Measurements from ENCODE around the gene TNIP2.

TNIP2 gene

GRCh38 chr4:2799971-2800690 lies 44.0 kb upstream of the TNIP2 start:
- Histone ChIP-seq H3K27me3 (ENCODE audit: insufficient read depth, low read depth) (no peaks in the 10 kb centered on the region), H3K4me2 (no peak overlapping the region), H3K9ac (no peak overlapping the region), H3K4me3 (IDR thresholded peaks at IDR 0.05; ENCODE audit: insufficient read depth, low read depth, low read length) (no peak overlapping the region), H2AFZ (ENCODE audit: low read depth) (no peak overlapping the region), H4K20me1 (ENCODE audit: insufficient read depth) (no peaks in the 10 kb centered on the region), H3K79me2 (ENCODE audit: insufficient read depth, low read depth) (no peaks in the 10 kb centered on the region), H3K4me1 (ENCODE audit: low read depth, poor library complexity, severe bottlenecking) (no peaks in the 10 kb centered on the region), H3K27ac (no peak overlapping the region), H3K36me3 (ENCODE audit: insufficient read depth) (no peaks in the 10 kb centered on the region)
- TF ChIP-seq CTCF (conservative IDR thresholded peaks at IDR 0.05; ENCODE audit: low read depth, low read length) = no peak

DNA sequence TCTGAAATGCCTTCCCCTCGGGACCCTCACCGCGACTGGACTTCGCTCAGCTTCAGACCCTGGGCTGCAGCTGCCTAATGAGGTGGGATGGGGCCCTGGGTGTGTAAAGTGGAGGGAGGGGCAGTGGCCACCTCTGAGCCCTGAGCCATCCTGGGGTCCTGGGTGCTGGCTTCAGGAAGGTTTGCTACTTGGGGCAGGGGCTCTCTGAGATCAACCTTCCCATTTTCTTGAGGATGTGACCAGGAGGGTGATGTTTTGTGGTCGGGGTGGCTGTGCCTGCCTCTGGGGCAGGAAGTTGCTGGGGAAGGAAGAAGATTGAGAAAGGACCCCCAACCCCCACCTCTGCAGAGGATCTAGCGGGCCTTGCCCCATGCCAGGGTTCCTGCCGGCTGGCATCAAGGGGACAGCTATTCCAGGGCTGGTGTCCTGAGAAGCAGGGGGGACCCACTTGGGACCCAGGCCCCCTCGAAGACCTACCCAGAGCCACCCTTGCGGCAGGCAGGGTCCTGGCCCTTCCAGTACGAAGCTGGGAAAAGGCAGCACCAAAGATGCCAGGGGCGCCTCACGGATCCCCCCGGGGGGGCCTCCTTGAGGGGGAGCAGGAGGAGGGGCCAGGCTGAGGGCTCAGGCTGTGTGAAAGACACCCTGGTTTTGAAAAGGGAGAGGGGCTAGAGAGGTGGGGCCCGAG lies 43.2 kb upstream of the TNIP2 start:
- H3K4me3 ChIP-seq (IDR thresholded peaks at IDR 0.05; ENCODE audit: insufficient read depth, low read depth, low read length) = no peak overlapping the region
- no peak overlapping the region for H3K4me2 ChIP-seq
- H3K9ac ChIP-seq = no peak overlapping the region
- no peaks in the 10 kb centered on the region for H3K4me1 ChIP-seq (ENCODE audit: low read depth, poor library complexity, severe bottlenecking)
- H3K36me3 ChIP-seq (ENCODE audit: insufficient read depth) = no peaks in the 10 kb centered on the region
- no peak overlapping the region for H2AFZ ChIP-seq (ENCODE audit: low read depth)
- H4K20me1 ChIP-seq (ENCODE audit: insufficient read depth) = no peaks in the 10 kb centered on the region
- H3K27me3 ChIP-seq (ENCODE audit: insufficient read depth, low read depth) = no peaks in the 10 kb centered on the region
- no peak overlapping the region for H3K27ac ChIP-seq
- no peaks in the 10 kb centered on the region for H3K79me2 ChIP-seq (ENCODE audit: insufficient read depth, low read depth)
- no peak for TF ChIP-seq CTCF (conservative IDR thresholded peaks at IDR 0.05; ENCODE audit: low read depth, low read length)

GRCh38 chr4:2798399-2799223 lies 42.5 kb upstream of the TNIP2 start:
- Histone ChIP-seq H3K27me3 (ENCODE audit: insufficient read depth, low read depth) (no peaks in the 10 kb centered on the region), H2AFZ (ENCODE audit: low read depth) (no peak overlapping the region), H3K36me3 (ENCODE audit: insufficient read depth) (no peaks in the 10 kb centered on the region), H3K4me1 (ENCODE audit: low read depth, poor library complexity, severe bottlenecking) (no peaks in the 10 kb centered on the region), H3K4me3 (IDR thresholded peaks at IDR 0.05; ENCODE audit: insufficient read depth, low read depth, low read length) (no peak overlapping the region), H4K20me1 (ENCODE audit: insufficient read depth) (no peaks in the 10 kb centered on the region), H3K4me2 (no peak overlapping the region), H3K27ac (no peak overlapping the region), H3K79me2 (ENCODE audit: insufficient read depth, low read depth) (no peaks in the 10 kb centered on the region), H3K9ac (no peak overlapping the region)
- no peak for TF ChIP-seq CTCF (conservative IDR thresholded peaks at IDR 0.05; ENCODE audit: low read depth, low read length)

DNA sequence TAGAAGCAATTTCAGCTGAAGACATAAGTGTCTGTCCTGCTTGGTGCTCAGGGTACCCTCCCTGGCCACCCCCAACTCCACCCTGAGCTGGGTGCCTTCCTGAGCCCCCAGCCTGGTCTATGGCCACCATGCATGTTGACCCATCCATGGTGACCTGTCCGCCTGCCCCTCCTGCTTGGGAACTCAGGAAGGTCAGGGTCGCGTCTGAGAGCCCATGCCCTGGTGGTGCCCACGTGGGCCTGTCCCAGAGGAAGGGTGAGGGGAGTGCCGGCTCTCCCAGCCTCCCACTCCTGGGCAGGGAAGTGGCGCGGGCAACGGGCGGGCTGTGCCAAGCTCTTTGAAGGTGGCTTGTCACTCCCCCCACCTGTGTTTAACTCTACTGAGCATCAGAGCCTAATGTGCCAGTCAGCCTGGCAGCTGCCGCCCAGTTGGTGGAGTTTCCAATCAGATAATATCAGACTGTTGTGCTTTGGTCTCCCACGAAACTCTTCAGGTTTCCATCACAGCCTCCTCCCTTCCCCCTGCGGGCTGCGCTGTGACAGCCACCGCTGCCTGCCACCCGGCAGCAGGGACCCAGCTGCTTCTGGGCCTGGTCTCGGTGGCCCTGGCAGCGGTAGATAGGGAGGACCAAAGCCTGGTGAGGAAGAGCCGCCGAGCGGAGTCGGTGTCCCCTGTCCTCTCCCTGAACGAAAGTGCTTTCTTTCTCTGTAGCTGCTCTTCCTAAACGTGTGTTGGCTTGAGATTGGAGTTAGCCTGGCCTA lies 41.6 kb upstream of the TNIP2 start:
- Histone ChIP-seq H3K27me3 (ENCODE audit: insufficient read depth, low read depth) (no peaks in the 10 kb centered on the region), H4K20me1 (ENCODE audit: insufficient read depth) (no peaks in the 10 kb centered on the region), H3K4me3 (IDR thresholded peaks at IDR 0.05; ENCODE audit: insufficient read depth, low read depth, low read length) (no peak overlapping the region), H3K4me2 (no peak overlapping the region), H3K36me3 (ENCODE audit: insufficient read depth) (no peaks in the 10 kb centered on the region), H3K9ac (no peak overlapping the region), H3K79me2 (ENCODE audit: insufficient read depth, low read depth) (no peaks in the 10 kb centered on the region), H2AFZ (ENCODE audit: low read depth) (no peak overlapping the region), H3K4me1 (ENCODE audit: low read depth, poor library complexity, severe bottlenecking) (no peaks in the 10 kb centered on the region), H3K27ac (no peak overlapping the region)
- TF ChIP-seq CTCF (conservative IDR thresholded peaks at IDR 0.05; ENCODE audit: low read depth, low read length) = no peak

All from KMS-11 (cell line).